ENCODE data around the gene SYNJ2. TPM values are rescaled to one million over a fixed set of nuclear protein-coding genes. Genes with fewer than 3 reads are reported as not detected.

The SYNJ2 gene
- total RNA-seq, 1 donor from 2014 or later, result 31.8 TPM

DNA sequence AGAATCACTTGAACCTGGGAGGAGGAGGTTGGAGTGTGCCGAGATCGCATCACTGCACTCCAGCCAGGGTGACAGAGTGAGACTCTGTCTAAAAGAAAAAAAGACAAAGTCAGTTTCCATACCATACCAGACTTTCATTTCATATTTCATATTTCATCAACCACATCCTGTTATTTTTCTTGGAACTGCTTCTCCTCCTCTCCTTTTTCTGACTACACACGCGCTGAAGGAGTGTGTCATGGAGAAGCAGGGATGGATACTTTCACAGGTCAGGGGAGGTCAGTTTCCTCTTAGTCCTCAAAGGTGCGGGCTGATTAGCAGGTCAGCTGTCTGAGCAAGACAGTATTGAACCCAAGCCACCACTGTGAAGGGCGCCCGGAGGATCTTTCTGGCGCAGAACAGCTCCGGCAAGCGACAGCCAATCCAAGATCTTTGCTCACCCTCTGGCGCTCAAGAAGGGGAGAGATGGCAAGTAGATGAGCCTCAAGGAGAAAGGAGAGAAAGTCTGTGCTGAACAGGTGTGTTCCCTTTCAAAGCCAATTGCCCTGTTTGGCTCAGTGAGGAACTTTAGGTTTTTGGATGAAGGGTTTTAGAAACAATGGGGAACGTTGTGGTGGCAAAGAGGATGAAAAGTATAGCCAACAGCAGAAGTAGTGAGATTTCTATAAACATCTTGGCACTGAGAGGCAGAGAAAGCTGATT is 18.9 kb upstream of the SYNJ2 start:
- no peaks in the 10 kb centered on the region for H3K27me3 ChIP-seq (ENCODE audit: insufficient read depth, low read length)
- H3K27ac ChIP-seq (ENCODE audit: low read depth, low read length), result peak overlapping the region; percentile 62
- Mint-ChIP-seq H3K27ac (ENCODE audit: unreplicated experiment) (no peak overlapping the region), H3K4me3 (ENCODE audit: unreplicated experiment) (no peak overlapping the region), H3K9me3 (ENCODE audit: unreplicated experiment) (peaks cover 24% of the 10 kb centered on the region), H3K27me3 (ENCODE audit: low read depth, unreplicated experiment) (no peaks in the 10 kb centered on the region), H3K36me3 (ENCODE audit: low read depth, unreplicated experiment) (peaks cover 2% of the 10 kb centered on the region), H3K4me1 (ENCODE audit: low read depth, unreplicated experiment) (no peaks in the 10 kb centered on the region)
- peak overlapping the region; percentile 18 for H3K4me2 ChIP-seq (ENCODE audit: low read length)
- TF ChIP-seq EZH2 (IDR thresholded peaks at IDR 0.05; ENCODE audit: insufficient read depth, low read length), result no peak
- H3K9me3 ChIP-seq (ENCODE audit: insufficient read depth, low read depth, low read length), result peaks cover 6% of the 10 kb centered on the region
- H3K9ac ChIP-seq (ENCODE audit: low read length), result no peak overlapping the region
- no peak overlapping the region for H3K4me3 ChIP-seq (ENCODE audit: insufficient read depth, low read depth, low read length)
- DNase-seq (ENCODE audit: low read depth), result peak; percentile 66
- H3K79me2 ChIP-seq (ENCODE audit: insufficient read depth, low read length), result no peaks in the 10 kb centered on the region
- peaks cover 12% of the 10 kb centered on the region for H3K4me1 ChIP-seq (ENCODE audit: insufficient read depth, low read length)
- H4K20me1 ChIP-seq (ENCODE audit: insufficient read depth, low read length), result no peaks in the 10 kb centered on the region
- peak overlapping the region; percentile 12 for H2AFZ ChIP-seq (ENCODE audit: low read depth, low read length)
- FAIRE-seq, result no peak
- no peaks in the 10 kb centered on the region for H3K36me3 ChIP-seq (ENCODE audit: insufficient read depth, low read length)

DNA sequence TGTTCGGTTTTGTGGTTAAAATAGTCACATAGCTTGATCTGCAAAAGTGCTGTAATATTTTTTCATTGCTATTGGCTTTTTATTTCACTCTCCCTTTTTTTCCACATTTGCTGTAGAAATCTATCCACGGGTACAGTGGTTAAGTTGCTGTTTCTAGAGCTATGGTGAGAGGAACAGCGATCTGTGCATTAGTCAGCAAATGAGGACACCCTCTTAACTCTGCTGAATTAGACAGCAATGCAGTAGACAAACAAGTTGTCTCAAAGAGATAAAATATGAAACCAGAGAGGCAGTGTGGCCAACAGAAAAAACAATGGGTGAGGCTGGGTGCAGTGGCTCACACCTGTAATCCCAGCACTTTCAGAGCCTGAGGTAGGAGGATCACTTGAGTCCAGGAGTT is 17.6 kb upstream of the SYNJ2 start:
- peaks cover 4% of the 10 kb centered on the region for H3K4me1 Mint-ChIP-seq (ENCODE audit: low read depth, unreplicated experiment)
- Histone ChIP-seq H3K9me3 (ENCODE audit: insufficient read depth, low read depth, low read length) (peaks cover 3% of the 10 kb centered on the region), H3K27ac (ENCODE audit: low read depth, low read length) (no peak overlapping the region), H2AFZ (ENCODE audit: low read depth, low read length) (no peak overlapping the region), H3K4me3 (ENCODE audit: insufficient read depth, low read depth, low read length) (no peak overlapping the region), H3K4me2 (ENCODE audit: low read length) (no peak overlapping the region), H3K9ac (ENCODE audit: low read length) (no peak overlapping the region), H3K4me1 (ENCODE audit: insufficient read depth, low read length) (peaks cover 16% of the 10 kb centered on the region), H4K20me1 (ENCODE audit: insufficient read depth, low read length) (no peaks in the 10 kb centered on the region), H3K36me3 (ENCODE audit: insufficient read depth, low read length) (no peaks in the 10 kb centered on the region), H3K27me3 (ENCODE audit: insufficient read depth, low read length) (no peaks in the 10 kb centered on the region), H3K79me2 (ENCODE audit: insufficient read depth, low read length) (no peaks in the 10 kb centered on the region)
- no peak overlapping the region for H3K27ac Mint-ChIP-seq (ENCODE audit: unreplicated experiment)
- H3K9me3 Mint-ChIP-seq (ENCODE audit: unreplicated experiment), result peaks cover 17% of the 10 kb centered on the region
- no peak for DNase-seq (ENCODE audit: low read depth)
- H3K27me3 Mint-ChIP-seq (ENCODE audit: low read depth, unreplicated experiment), result peaks cover under 1% of the 10 kb centered on the region
- FAIRE-seq, result no peak
- TF ChIP-seq EZH2 (IDR thresholded peaks at IDR 0.05; ENCODE audit: insufficient read depth, low read length), result no peak
- TF ChIP-seq, protein P1, sequence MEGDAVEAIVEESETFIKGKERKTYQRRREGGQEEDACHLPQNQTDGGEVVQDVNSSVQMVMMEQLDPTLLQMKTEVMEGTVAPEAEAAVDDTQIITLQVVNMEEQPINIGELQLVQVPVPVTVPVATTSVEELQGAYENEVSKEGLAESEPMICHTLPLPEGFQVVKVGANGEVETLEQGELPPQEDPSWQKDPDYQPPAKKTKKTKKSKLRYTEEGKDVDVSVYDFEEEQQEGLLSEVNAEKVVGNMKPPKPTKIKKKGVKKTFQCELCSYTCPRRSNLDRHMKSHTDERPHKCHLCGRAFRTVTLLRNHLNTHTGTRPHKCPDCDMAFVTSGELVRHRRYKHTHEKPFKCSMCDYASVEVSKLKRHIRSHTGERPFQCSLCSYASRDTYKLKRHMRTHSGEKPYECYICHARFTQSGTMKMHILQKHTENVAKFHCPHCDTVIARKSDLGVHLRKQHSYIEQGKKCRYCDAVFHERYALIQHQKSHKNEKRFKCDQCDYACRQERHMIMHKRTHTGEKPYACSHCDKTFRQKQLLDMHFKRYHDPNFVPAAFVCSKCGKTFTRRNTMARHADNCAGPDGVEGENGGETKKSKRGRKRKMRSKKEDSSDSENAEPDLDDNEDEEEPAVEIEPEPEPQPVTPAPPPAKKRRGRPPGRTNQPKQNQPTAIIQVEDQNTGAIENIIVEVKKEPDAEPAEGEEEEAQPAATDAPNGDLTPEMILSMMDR (IDR thresholded peaks at IDR 0.05; ENCODE audit: insufficient read depth, low read depth, low read length), result no peak
- H3K36me3 Mint-ChIP-seq (ENCODE audit: low read depth, unreplicated experiment), result peaks cover 2% of the 10 kb centered on the region
- H3K4me3 Mint-ChIP-seq (ENCODE audit: unreplicated experiment), result no peak overlapping the region

DNA sequence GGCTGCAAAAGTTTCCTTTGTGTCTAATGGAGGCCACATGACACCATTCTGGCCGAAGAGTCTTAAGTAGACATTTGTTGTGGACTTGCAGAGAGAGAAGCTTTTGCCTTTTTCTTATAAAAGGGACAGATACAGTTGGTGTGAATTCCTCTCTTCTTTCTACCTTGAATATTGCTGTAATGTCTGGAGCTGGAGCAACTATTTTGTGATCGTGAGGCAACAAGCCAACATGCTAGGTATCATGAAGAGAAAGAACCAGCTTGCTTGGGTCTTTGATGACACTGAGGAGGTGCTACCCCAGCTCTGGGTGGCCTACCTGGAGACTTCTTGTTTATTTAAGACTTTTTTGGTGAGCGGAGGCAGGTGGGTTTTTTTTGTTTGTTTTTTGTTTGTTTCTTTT is 16.3 kb upstream of the SYNJ2 start:
- Histone ChIP-seq H2AFZ (ENCODE audit: low read depth, low read length) (no peak overlapping the region), H3K4me3 (ENCODE audit: insufficient read depth, low read depth, low read length) (no peak overlapping the region), H3K36me3 (ENCODE audit: insufficient read depth, low read length) (no peaks in the 10 kb centered on the region), H3K27me3 (ENCODE audit: insufficient read depth, low read length) (no peaks in the 10 kb centered on the region), H3K4me2 (ENCODE audit: low read length) (no peak overlapping the region), H3K27ac (ENCODE audit: low read depth, low read length) (no peak overlapping the region), H3K9me3 (ENCODE audit: insufficient read depth, low read depth, low read length) (peaks cover 3% of the 10 kb centered on the region), H3K79me2 (ENCODE audit: insufficient read depth, low read length) (no peaks in the 10 kb centered on the region), H4K20me1 (ENCODE audit: insufficient read depth, low read length) (no peaks in the 10 kb centered on the region), H3K9ac (ENCODE audit: low read length) (no peak overlapping the region), H3K4me1 (ENCODE audit: insufficient read depth, low read length) (peaks cover 20% of the 10 kb centered on the region)
- H3K36me3 Mint-ChIP-seq (ENCODE audit: low read depth, unreplicated experiment), result no peaks in the 10 kb centered on the region
- H3K4me3 Mint-ChIP-seq (ENCODE audit: unreplicated experiment), result no peak overlapping the region
- H3K4me1 Mint-ChIP-seq (ENCODE audit: low read depth, unreplicated experiment), result peaks cover 6% of the 10 kb centered on the region
- FAIRE-seq (no peak), DNase-seq (ENCODE audit: low read depth) (no peak)
- peaks cover 6% of the 10 kb centered on the region for H3K9me3 Mint-ChIP-seq (ENCODE audit: unreplicated experiment)
- no peak overlapping the region for H3K27ac Mint-ChIP-seq (ENCODE audit: unreplicated experiment)
- TF ChIP-seq EZH2 (IDR thresholded peaks at IDR 0.05; ENCODE audit: insufficient read depth, low read length), result no peak
- TF ChIP-seq, protein P1 (IDR thresholded peaks at IDR 0.05; ENCODE audit: insufficient read depth, low read depth, low read length), result no peak
- peaks cover 2% of the 10 kb centered on the region for H3K27me3 Mint-ChIP-seq (ENCODE audit: low read depth, unreplicated experiment)

All from astrocyte (in vitro differentiated cells and primary cell).